SIG-M5 (cell line): ENCODE results near the gene OTUD5.
"Not testable (repeated sequence)": the region's sequence is repeated elsewhere in the genome, so short reads cannot be mapped to it uniquely, and the experiment has no call there.

Source experiments
- DNase-seq: peaks from one replicate; lab custom pipeline; 2025; lab: John Stamatoyannopoulos, UW

OTUD5 gene

GRCh38 chrX:48876944-48877343 is 80.5 kb downstream of the OTUD5 start:
- DNase-seq, result not testable (repeated sequence)
